NCI-H2171 treated with DMSO at 0.1 percent for 48 hours (cell line): ENCODE results near the gene POLR2H.

Experiments
- DNase-seq: peaks from one replicate; lab custom pipeline; 2025; lab: John Stamatoyannopoulos, UW

POLR2H gene

GRCh38 chr3:184371570-184372018, 10.1 kb downstream of the POLR2H start:
- DNase-seq = peak; percentile 83

- DNase-seq = no peak
These were observed 10.8 kb downstream of the POLR2H start for GRCh38 chr3:184372296-184372821.

DNA sequence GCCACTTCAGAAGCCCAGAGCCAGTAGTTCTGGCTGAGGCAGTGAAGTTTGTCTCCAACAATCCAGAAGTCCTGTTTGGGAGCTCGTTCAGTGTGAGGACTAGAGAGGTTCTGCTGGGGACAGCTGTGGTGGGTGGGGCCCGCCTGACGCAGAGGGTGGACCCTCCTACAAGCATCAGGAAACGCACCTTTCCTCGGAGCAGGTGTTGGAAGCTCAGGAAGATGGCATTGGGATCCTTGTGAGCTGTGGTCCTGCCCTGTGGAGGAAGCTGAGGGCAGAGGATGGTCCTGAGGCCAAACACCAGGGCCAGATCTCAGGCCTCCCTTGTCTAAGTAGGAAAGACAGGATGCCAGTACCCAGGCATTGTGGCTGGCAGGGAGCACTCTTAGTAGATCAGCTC, 11.4 kb downstream of the POLR2H start:
- DNase-seq = no peak

GRCh38 chr3:184373422-184373821, 11.9 kb downstream of the POLR2H start:
- DNase-seq = no peak

DNA sequence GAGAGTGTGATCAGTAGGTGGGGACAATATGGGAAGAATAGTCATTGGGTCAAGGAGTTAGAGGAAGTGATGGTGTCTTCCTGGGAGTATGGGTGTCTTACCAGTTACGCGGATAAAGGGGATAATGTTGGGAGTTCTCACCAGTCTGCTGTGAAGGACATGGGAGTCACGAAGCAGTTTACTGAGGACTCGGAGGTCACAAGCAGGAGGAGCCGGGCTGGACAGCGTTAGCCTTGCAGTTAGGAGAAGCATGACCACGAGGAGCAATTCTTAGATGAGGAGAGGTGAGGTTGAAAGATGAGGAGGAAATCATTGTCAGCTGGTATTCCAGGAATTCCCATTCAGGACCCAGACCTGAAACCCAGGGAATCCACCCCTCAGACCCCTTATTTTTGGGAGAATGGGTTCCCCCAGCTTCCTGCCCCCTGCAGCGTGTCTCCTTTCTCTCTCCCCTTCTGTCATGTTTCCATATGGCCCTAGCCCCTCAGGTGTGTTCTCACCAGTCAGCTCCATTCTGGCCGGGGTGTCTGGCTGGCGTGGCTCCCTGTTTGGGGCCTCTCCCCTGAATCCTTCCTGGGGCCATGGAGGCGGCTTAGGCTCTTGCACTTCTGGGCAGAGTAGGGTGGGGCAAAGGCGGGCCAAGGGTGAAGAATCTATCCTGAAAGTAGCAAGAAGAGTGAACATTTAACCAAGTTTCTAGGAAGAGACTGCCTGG, 14.4 kb downstream of the POLR2H start:
- DNase-seq = no peak

- no peak for DNase-seq
These were observed 15.9 kb downstream of the POLR2H start for GRCh38 chr3:184377374-184377773.

GRCh38 chr3:184377882-184378445, 16.5 kb downstream of the POLR2H start, which contains the start of gene THPO:
THPO (minus strand) TSS chr3:184378207; CDS start chr3:184376259, 1,948 bp downstream.
- DNase-seq = no peak

DNA sequence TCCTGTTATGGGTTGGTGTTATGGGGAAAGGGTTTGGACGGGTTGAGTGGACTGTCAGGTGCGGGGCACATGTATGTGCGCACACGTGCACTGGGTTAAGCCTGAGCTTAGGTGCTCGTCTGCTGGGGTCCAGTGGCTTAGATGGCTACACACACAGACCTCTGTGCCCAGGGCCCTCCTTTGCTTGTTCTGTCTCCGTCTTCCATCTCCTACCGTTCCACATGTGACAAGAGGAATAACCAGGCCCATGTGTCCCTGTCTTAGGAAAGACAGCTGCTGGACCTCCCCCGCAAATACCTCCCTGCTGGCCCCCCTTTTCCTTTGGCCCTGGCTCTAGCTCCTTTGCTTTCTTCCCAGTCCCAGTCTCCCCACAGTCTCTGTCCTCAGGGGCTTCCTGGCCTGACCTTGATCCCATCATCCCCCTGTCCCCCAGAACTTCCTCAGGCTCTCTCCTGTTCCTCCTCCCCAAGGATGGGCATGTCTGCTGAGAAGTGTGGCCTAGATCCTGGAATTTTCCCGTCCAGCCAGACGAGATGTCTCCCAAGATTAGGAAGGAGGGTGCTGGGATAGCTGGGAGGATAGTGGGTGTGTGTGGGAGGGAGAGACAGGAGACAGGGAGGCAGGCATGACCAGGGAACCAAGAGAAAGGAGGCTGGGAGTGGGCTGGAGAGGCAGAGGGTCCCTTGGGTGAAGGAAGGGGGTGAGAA, 17.3 kb downstream of the POLR2H start:
- DNase-seq = no peak

DNA sequence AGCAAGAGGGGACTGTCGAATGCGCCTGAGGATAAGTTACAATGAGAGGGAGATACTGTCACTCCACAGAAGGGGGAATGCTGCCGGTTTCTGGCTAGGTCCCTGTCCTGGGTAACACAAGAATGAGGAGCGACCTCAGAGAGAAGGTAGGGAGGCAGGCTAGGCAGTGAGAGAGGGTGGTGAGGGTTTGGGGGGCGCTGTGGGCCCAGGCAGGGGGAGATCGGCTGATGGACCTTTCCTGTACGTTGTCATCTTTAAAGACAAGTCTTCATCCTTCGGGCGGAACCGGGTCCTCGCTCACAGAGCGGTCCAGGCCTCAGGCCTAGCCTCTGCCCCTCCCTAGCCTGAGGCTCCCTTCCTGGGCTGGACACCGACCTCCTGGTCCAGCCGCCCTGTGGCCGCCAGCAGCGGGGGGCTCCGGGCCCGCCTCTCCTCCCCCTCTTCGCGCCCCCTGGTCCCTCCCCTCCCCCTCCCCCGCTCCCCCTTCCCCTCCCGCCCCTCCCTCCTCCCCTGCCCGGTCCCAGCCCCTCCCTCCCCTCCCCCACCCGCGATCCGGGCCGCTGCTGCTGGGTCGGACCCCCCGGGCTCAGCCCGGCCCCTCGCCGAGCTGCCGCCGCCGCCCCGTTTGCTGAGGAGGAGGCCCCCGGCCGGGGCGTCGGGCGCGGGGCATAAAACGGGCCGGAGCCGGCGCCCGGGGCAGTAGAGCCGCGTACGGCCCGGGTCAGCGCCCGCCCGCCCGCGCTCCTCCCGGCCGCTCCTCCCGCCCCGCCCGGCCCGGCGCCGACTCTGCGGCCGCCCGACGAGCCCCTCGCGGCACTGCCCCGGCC, 18.1 kb downstream of the POLR2H start, which contains the start of gene CHRD:
Gene CHRD, plus strand, starts transcription at position 697 of the 827 bp plus-strand sequence. CDS start 265 bp downstream, outside the sequence.
- DNase-seq = no peak

- peak; percentile 16 for DNase-seq
These were observed 18.7 kb downstream of the POLR2H start for GRCh38 chr3:184380185-184380626.

DNA sequence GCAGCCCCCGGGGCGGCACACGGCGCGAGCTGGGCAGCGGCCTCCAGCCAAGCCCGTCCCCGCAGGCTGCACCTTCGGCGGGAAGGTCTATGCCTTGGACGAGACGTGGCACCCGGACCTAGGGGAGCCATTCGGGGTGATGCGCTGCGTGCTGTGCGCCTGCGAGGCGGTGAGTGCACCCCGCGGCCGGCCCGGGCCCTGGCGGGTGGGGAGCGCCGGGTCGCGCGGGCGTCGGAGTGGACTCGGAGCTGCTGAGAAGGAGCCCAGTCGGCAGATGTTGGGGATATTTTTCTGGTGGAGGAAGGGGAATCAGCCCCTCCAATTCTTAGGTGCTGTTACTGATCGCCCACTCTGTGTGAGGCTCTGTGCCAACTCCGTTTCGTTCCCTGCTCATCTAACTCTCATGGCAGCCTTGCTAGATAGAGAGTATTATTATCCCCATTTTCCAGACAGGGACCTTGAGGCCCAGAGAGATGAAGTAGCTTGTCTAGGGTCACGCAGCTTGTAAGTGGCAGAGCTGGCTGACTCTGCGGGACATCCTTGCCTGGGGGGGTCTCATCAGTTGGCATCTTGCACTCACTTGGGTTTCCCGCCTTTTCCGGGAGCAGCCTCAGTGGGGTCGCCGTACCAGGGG, 19.2 kb downstream of the POLR2H start:
- no peak for DNase-seq

GRCh38 chr3:184381261-184382224, 20.0 kb downstream of the POLR2H start:
- DNase-seq = no peak

DNA sequence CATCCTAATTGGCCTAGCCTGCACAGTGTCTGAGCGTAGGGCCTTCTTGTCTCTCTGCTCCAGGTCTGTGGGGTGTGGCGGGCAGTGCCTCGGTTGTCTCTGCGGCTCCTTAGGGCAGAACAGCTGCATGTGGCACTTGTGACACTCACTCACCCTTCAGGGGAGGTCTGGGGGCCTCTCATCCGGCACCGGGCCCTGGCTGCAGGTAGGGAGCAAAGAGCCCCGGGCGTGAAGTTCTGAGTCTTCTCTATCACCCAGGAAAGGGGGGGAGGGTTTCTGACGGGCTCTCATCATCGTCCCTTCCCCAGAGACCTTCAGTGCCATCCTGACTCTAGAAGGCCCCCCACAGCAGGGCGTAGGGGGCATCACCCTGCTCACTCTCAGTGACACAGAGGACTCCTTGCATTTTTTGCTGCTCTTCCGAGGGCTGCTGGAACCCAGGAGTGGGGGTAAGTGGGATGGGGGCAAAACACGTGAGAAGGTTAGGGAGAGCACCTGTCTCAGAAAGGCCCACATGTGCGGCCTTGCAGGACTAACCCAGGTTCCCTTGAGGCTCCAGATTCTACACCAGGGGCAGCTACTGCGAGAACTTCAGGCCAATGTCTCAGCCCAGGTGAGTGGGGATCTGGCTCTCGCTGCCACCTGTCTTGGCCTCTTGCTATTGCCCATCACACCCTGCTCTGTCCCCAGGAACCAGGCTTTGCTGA, 21.0 kb downstream of the POLR2H start:
- no peak for DNase-seq

DNA sequence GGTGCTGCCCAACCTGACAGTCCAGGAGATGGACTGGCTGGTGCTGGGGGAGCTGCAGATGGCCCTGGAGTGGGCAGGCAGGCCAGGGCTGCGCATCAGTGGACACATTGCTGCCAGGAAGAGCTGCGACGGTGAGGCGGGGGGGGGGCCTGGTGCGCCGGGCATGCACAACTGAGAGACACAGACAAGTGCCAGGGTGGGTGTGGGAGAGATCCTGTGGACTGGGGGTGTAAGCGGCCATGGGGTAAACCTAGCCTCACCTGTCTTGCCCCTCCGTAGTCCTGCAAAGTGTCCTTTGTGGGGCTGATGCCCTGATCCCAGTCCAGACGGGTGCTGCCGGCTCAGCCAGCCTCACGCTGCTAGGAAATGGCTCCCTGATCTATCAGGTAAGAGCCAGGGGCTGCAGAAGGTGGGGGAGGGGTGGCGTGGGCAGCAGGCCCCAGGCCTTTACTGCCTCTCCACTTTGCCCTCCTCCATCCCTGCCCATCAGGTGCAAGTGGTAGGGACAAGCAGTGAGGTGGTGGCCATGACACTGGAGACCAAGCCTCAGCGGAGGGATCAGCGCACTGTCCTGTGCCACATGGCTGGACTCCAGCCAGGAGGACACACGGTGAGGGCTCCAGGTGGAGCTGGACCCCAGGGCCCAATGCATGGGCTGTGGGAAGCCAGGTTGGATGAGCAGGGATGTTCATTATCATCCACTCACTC, 21.7 kb downstream of the POLR2H start:
- no peak for DNase-seq

DNA sequence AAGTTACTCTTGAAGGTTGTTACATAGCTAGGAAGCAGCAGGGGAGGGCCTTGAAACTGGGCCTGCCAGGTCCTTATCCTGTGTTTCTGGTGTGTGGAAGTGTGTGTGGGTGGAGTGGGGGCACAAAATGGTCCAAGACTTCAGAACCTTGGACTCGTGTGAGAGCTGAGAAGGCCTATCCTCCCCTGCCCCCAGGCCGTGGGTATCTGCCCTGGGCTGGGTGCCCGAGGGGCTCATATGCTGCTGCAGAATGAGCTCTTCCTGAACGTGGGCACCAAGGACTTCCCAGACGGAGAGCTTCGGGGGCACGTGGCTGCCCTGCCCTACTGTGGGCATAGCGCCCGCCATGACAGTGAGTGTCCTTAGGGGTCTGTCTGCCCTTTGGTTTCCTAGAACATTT, 22.8 kb downstream of the POLR2H start:
- DNase-seq = no peak

GRCh38 chr3:184384856-184385422, 23.4 kb downstream of the POLR2H start:
- DNase-seq = no peak

- DNase-seq = no peak
These were observed 24.7 kb downstream of the POLR2H start for GRCh38 chr3:184386047-184386806.
